SK-N-SH (cell line): ENCODE results near the gene TRIM47. TPM values are rescaled to one million over a fixed set of nuclear protein-coding genes. Genes with fewer than 3 reads are reported as not detected.

Source experiments
- CTCF ChIA-PET: fragments of 300-600, 350-600 bp; formaldehyde crosslinking; extraction: SDS; loops from one replicate; lab custom pipeline; 2021; lab: Yijun Ruan, JAX
- POLR2A ChIA-PET: fragments of 350-600 bp; sonication (Branson Sonifier 250); formaldehyde crosslinking; extraction: SDS; loops from one replicate; lab custom pipeline; 2020; ENCODE audit warnings: antibody characterized with exemption, inconsistent platforms; lab: Yijun Ruan, JAX
- DNase-seq: peaks from one replicate; pipeline ENCODE4 v3.0.0; 2012
- H2AFZ ChIP-seq: fragments of 200-600 bp; sonication (generic); 2 replicates; pipeline ENCODE4 v1.8.1; 2016; ENCODE audit warnings: antibody characterized with exemption, mild to moderate bottlenecking, low read depth
- H3F3A ChIP-seq: fragments of 200-600 bp; sonication (generic); replicated peaks from 2 replicates; pipeline ENCODE3; 2016; ENCODE audit warnings: antibody characterized with exemption, mild to moderate bottlenecking; ENCODE audit not compliant: insufficient read depth
- H3K27ac ChIP-seq, 2 experiments: fragments of 200-500 bp in 1 of 2; fragments of 200-600 bp in 1 of 2; sonication (Bioruptor generic) in 1 of 2; sonication (generic), shearing (Covaris generic) in 1 of 2; 2 replicates each; pipeline versions ENCODE4 v1.5.1 to v1.6.1; 2014 to 2016; ENCODE audit warnings: low read depth in 2 of 2, inconsistent platforms in 1 of 2, low read length in 1 of 2, mild to moderate bottlenecking in 1 of 2, mixed read lengths in 1 of 2
- H3K27me3 ChIP-seq: fragments of 200-600 bp; sonication (generic), shearing (Covaris generic); 2 replicates; pipeline ENCODE4 v1.6.1; 2016; ENCODE audit warnings: mixed run types; ENCODE audit not compliant: insufficient read depth
- H3K36me3 ChIP-seq, 2 experiments: fragments of 200-500 bp in 1 of 2; fragments of 200-600 bp in 1 of 2; sonication (Bioruptor generic) in 1 of 2; sonication (generic) in 1 of 2; replicated peaks in 1 of 2; 2 replicates each; pipeline versions ENCODE3 to v1.5.1; 2014 to 2016; ENCODE audit warnings: low read length in 1 of 2, mild to moderate bottlenecking in 1 of 2; ENCODE audit not compliant: insufficient read depth in 2 of 2, control insufficient read depth in 1 of 2
- H3K4me1 ChIP-seq, 2 experiments: fragments of 200-500 bp in 1 of 2; fragments of 200-600 bp in 1 of 2; sonication (Bioruptor generic) in 1 of 2; sonication (generic), shearing (Covaris generic) in 1 of 2; 2 replicates each; pipeline versions ENCODE4 v1.5.1 to v1.6.1; 2014 to 2016; ENCODE audit warnings: low read depth in 1 of 2, low read length in 1 of 2, mixed run types in 1 of 2; ENCODE audit not compliant: insufficient read depth in 2 of 2, control insufficient read depth in 1 of 2
- H3K4me2 ChIP-seq: fragments of 200-600 bp; sonication (generic), shearing (Covaris generic); 2 replicates; pipeline ENCODE4 v1.6.1; 2017; ENCODE audit warnings: mixed run types
- H3K4me3 ChIP-seq, 2 experiments: fragments of 200-500 bp in 1 of 2; fragments of 200-600 bp in 1 of 2; sonication (Bioruptor generic) in 1 of 2; sonication (generic), shearing (Covaris generic) in 1 of 2; 2 replicates each; pipeline versions ENCODE4 v1.5.1 to v1.8.1; 2014 to 2016; ENCODE audit warnings: low read depth in 2 of 2, inconsistent platforms in 1 of 2, low read length in 1 of 2, mild to moderate bottlenecking in 1 of 2, mixed read lengths in 1 of 2, moderate library complexity in 1 of 2
- H3K79me2 ChIP-seq: fragments of 200-600 bp; sonication (generic); 2 replicates; pipeline ENCODE4 v1.8.1; 2017; ENCODE audit warnings: mild to moderate bottlenecking; ENCODE audit not compliant: insufficient read depth
- H3K9ac ChIP-seq: fragments of 200-600 bp; sonication (generic); 2 replicates; pipeline ENCODE4 v1.6.1; 2017; ENCODE audit warnings: mixed run types
- H3K9me2 ChIP-seq: fragments of 200-600 bp; sonication (generic); 2 replicates; pipeline ENCODE4 v1.6.1; 2017; ENCODE audit warnings: mixed run types
- H3K9me3 ChIP-seq: fragments of 200-600 bp; sonication (generic); 2 replicates; pipeline ENCODE4 v1.6.1; 2017; ENCODE audit warnings: mixed run types, mild to moderate bottlenecking, moderate library complexity
- H4K20me1 ChIP-seq: fragments of 200-600 bp; sonication (generic); 2 replicates; pipeline ENCODE4 v1.6.1; 2017; ENCODE audit warnings: mild to moderate bottlenecking, mixed run types; ENCODE audit not compliant: insufficient read depth
- EP300 ChIP-seq, 2 experiments: IDR thresholded peaks; 2 replicates each; pipeline versions ENCODE4 v1.4.0 to v1.6.1; 2012; ENCODE audit warnings: borderline replicate concordance in 1 of 2, low read depth in 1 of 2, low read length in 1 of 2
- EZH2phosphoT487 ChIP-seq: fragments of 200-600 bp; sonication (generic); IDR thresholded peaks from 2 replicates; pipeline ENCODE4 v1.6.1; 2017; ENCODE audit warnings: low read depth, mixed run types, mild to moderate bottlenecking, antibody characterized with exemption, moderate library complexity, borderline replicate concordance
- FOSL2 ChIP-seq: IDR thresholded peaks from 2 replicates; pipeline ENCODE4 v1.4.0; 2012; ENCODE audit warnings: low read depth, mild to moderate bottlenecking, moderate library complexity, borderline replicate concordance
- GABPA ChIP-seq: IDR thresholded peaks from 2 replicates; pipeline ENCODE4 v1.4.0; 2012; ENCODE audit warnings: low read depth, mild to moderate bottlenecking
- GATA2 ChIP-seq: sonication (generic); formaldehyde crosslinking; IDR thresholded peaks from 2 replicates; pipeline ENCODE4 v1.5.0; 2020; ENCODE audit warnings: mild to moderate bottlenecking, missing genetic modification reagents
- NFIC ChIP-seq: IDR thresholded peaks from 2 replicates; pipeline ENCODE4 v1.4.0; 2012; ENCODE audit warnings: borderline replicate concordance
- RXRA ChIP-seq: IDR thresholded peaks from 2 replicates; pipeline ENCODE4 v1.4.0; 2012; ENCODE audit warnings: low read depth, mild to moderate bottlenecking, borderline replicate concordance
- TAF1 ChIP-seq: IDR thresholded peaks from 2 replicates; pipeline ENCODE4 v1.6.1; 2012; ENCODE audit warnings: low read depth, mild to moderate bottlenecking, low read length, moderate library complexity, borderline replicate concordance
- TCF12 ChIP-seq: IDR thresholded peaks from 2 replicates; pipeline ENCODE4 v1.4.0; 2012
- TEAD4 ChIP-seq: IDR thresholded peaks from 2 replicates; pipeline ENCODE4 v1.4.0; 2012; ENCODE audit warnings: mild to moderate bottlenecking, borderline replicate concordance; ENCODE audit not compliant: insufficient read depth
- YY1 ChIP-seq: IDR thresholded peaks from 2 replicates; pipeline ENCODE4 v1.4.0; 2012; ENCODE audit warnings: low read depth, mild to moderate bottlenecking
- WGBS: methylation state at CpG from one replicate; pipeline ENCODE4 v1.1.6; 2017; ENCODE audit warnings: low lambda C conversion rate; 5-methylcytosine and 5-hydroxymethylcytosine counted together
- polyA plus RNA-seq, 3 experiments: library from polyadenylated mRNA; depleted of rRNA; stranded (reverse); fragments of >200 nt; gene quantifications; 2 replicates each; pipeline ENCODE4 v1.2.3, GENCODE V29; 2012
- TF ChIP-seq, protein P1 (sequence below): IDR thresholded peaks from 2 replicates; pipeline ENCODE4 v1.4.0; 2012; ENCODE audit warnings: low read depth, borderline replicate concordance
- TF ChIP-seq, protein P2 (sequence below): IDR thresholded peaks from 2 replicates; pipeline ENCODE4 v1.4.0; 2012; ENCODE audit warnings: low read depth
- TF ChIP-seq, protein P3 (sequence below): IDR thresholded peaks from 2 replicates; pipeline ENCODE4 v1.6.1; 2012; ENCODE audit warnings: mild to moderate bottlenecking, low read depth, low read length, moderate library complexity
- TF ChIP-seq, protein P4 (sequence below): fragments of 150-350 bp; IDR thresholded peaks from 2 replicates; pipeline ENCODE4 v1.6.1; 2017; ENCODE audit warnings: antibody characterized with exemption, low read length, low read depth, borderline replicate concordance
- TF ChIP-seq, protein P5 (sequence below): fragments of 200-600 bp; sonication (generic); IDR thresholded peaks from 2 replicates; pipeline ENCODE4 v1.6.1; 2017; ENCODE audit warnings: antibody characterized with exemption, mild to moderate bottlenecking, moderate library complexity

TRIM47 gene
- polyA plus RNA-seq, 1 of the 3 experiments (the other 2 are of a cell fraction), result 5.1 TPM

DNA sequence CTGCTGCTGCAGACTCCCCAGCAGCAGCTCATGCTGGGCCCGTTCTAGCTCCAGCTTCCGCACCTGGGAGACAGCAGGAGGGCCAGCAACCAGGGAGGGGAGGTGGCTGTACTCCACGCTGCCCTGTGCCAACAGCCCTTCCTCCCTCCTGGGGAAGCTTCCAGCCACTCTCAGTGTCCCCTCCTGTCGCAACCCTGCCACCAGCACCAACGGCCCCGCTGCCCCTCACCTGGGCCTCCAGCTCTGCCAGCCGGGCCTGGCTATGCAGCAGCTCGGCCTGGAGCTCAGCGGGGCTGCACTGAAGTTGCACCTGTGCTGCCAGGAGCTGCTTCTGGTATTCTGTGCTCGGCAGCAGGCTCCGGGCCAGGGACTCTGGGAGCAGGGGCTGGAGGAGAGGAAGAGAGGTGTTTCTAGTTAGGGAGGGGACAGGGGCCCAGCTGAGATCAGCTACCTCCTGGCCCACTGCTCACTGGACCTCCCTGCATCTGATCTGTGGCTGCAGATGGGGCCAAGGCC is 41.7 kb upstream of the TRIM47 start:
- POLR2A ChIA-PET, result interaction anchor here (0.7 to 1.2 kb wide), 4 partner anchors 8 to 144 kb away, joined by 3 to 4 read pairs (median 3); no protein-coding TSS in a partner anchor
- no peaks in the 10 kb centered on the region for H3K79me2 ChIP-seq
- no peak overlapping the region for H3K4me3 ChIP-seq
- no peaks in the 10 kb centered on the region for H3K9me2 ChIP-seq
- no peak overlapping the region for H3K27ac ChIP-seq
- TF ChIP-seq, protein P1, sequence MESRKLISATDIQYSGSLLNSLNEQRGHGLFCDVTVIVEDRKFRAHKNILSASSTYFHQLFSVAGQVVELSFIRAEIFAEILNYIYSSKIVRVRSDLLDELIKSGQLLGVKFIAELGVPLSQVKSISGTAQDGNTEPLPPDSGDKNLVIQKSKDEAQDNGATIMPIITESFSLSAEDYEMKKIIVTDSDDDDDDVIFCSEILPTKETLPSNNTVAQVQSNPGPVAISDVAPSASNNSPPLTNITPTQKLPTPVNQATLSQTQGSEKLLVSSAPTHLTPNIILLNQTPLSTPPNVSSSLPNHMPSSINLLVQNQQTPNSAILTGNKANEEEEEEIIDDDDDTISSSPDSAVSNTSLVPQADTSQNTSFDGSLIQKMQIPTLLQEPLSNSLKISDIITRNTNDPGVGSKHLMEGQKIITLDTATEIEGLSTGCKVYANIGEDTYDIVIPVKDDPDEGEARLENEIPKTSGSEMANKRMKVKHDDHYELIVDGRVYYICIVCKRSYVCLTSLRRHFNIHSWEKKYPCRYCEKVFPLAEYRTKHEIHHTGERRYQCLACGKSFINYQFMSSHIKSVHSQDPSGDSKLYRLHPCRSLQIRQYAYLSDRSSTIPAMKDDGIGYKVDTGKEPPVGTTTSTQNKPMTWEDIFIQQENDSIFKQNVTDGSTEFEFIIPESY, result no peak
- TF ChIP-seq, protein P2, sequence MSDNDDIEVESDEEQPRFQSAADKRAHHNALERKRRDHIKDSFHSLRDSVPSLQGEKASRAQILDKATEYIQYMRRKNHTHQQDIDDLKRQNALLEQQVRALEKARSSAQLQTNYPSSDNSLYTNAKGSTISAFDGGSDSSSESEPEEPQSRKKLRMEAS, result no peak
- TF ChIP-seq GABPA (no peak), YY1 (no peak), TEAD4 (no peak), FOSL2 (no peak), NFIC (no peak), GATA2 (CRISPR knock-in tag) (no peak), EP300 (IDR thresholded peaks at IDR 0.05; ENCODE audit: borderline replicate concordance in 1 of 2, low read depth in 1 of 2, low read length in 1 of 2) (no peak), TAF1 (no peak), TCF12 (no peak), RXRA (no peak), EZH2phosphoT487 (no peak)
- TF ChIP-seq, protein P3, sequence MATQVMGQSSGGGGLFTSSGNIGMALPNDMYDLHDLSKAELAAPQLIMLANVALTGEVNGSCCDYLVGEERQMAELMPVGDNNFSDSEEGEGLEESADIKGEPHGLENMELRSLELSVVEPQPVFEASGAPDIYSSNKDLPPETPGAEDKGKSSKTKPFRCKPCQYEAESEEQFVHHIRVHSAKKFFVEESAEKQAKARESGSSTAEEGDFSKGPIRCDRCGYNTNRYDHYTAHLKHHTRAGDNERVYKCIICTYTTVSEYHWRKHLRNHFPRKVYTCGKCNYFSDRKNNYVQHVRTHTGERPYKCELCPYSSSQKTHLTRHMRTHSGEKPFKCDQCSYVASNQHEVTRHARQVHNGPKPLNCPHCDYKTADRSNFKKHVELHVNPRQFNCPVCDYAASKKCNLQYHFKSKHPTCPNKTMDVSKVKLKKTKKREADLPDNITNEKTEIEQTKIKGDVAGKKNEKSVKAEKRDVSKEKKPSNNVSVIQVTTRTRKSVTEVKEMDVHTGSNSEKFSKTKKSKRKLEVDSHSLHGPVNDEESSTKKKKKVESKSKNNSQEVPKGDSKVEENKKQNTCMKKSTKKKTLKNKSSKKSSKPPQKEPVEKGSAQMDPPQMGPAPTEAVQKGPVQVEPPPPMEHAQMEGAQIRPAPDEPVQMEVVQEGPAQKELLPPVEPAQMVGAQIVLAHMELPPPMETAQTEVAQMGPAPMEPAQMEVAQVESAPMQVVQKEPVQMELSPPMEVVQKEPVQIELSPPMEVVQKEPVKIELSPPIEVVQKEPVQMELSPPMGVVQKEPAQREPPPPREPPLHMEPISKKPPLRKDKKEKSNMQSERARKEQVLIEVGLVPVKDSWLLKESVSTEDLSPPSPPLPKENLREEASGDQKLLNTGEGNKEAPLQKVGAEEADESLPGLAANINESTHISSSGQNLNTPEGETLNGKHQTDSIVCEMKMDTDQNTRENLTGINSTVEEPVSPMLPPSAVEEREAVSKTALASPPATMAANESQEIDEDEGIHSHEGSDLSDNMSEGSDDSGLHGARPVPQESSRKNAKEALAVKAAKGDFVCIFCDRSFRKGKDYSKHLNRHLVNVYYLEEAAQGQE, result no peak
- TF ChIP-seq, protein P4, sequence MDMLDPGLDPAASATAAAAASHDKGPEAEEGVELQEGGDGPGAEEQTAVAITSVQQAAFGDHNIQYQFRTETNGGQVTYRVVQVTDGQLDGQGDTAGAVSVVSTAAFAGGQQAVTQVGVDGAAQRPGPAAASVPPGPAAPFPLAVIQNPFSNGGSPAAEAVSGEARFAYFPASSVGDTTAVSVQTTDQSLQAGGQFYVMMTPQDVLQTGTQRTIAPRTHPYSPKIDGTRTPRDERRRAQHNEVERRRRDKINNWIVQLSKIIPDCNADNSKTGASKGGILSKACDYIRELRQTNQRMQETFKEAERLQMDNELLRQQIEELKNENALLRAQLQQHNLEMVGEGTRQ, result no peak
- TF ChIP-seq, protein P5, sequence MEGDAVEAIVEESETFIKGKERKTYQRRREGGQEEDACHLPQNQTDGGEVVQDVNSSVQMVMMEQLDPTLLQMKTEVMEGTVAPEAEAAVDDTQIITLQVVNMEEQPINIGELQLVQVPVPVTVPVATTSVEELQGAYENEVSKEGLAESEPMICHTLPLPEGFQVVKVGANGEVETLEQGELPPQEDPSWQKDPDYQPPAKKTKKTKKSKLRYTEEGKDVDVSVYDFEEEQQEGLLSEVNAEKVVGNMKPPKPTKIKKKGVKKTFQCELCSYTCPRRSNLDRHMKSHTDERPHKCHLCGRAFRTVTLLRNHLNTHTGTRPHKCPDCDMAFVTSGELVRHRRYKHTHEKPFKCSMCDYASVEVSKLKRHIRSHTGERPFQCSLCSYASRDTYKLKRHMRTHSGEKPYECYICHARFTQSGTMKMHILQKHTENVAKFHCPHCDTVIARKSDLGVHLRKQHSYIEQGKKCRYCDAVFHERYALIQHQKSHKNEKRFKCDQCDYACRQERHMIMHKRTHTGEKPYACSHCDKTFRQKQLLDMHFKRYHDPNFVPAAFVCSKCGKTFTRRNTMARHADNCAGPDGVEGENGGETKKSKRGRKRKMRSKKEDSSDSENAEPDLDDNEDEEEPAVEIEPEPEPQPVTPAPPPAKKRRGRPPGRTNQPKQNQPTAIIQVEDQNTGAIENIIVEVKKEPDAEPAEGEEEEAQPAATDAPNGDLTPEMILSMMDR, result no peak
- no peak overlapping the region for H3K4me2 ChIP-seq
- H3F3A ChIP-seq, result no peaks in the 10 kb centered on the region
- H3K9me3 ChIP-seq, result no peaks in the 10 kb centered on the region
- H3K4me1 ChIP-seq, result no peaks in the 10 kb centered on the region
- H3K27me3 ChIP-seq, result no peaks in the 10 kb centered on the region
- H3K9ac ChIP-seq, result no peak overlapping the region
- 96% methylated on average over 8 of the region's 11 CpGs for WGBS
- H4K20me1 ChIP-seq, result no peaks in the 10 kb centered on the region
- no peak for DNase-seq
- H2AFZ ChIP-seq, result no peak overlapping the region
- H3K36me3 ChIP-seq, result peaks cover 0 to 10% of the 10 kb centered on the region in 2 experiments
- CTCF ChIA-PET, result interaction anchor here (0.8 to 3.0 kb wide), 8 partner anchors 9 to 94 kb away, joined by 3 to 22 read pairs (median 5); partner anchors contain the start of genes ACOX1, MRPL38 and TEN1
